A673 (cell line): Measurements from ENCODE around the gene PRKCB. TPM values are rescaled to one million over a fixed set of nuclear protein-coding genes. Genes with fewer than 3 reads are reported as not detected.

ENCODE experiments used
- BruUV-seq: library from RNA; stranded (reverse); fragments of 400-500 nt; replicated peaks from 2 replicates; lab custom pipeline; 2021; lab: Mats Ljungman, UMichigan
- CTCF ChIA-PET: fragments of 300-600 bp; sonication (Branson Sonifier 250); formaldehyde crosslinking; loops from one replicate; lab custom pipeline; 2022; ENCODE audit warnings: antibody characterized with exemption; lab: Charles Lee
- POLR2A ChIA-PET: fragments of 300-600 bp; sonication (Branson Sonifier 250); formaldehyde crosslinking; loops from one replicate; lab custom pipeline; 2022; ENCODE audit warnings: antibody characterized with exemption; ENCODE audit not compliant: low non-redundant PET; lab: Charles Lee
- DNase-seq: peaks from one replicate; pipeline ENCODE4 v3.0.0-alpha.2; 2015; ENCODE audit warnings: low spot score
- H3K27ac ChIP-seq: fragments of 200-600 bp; sonication (generic); 2 replicates; pipeline ENCODE4 v1.5.1; 2016; ENCODE audit warnings: mixed run types, low read depth, mild to moderate bottlenecking, mixed read lengths, antibody characterized with exemption, low read length; ENCODE audit not compliant: poor library complexity, severe bottlenecking
- H3K27me3 ChIP-seq: fragments of 200-600 bp; sonication (generic); replicated peaks from 2 replicates; pipeline ENCODE4 v1.6.1; 2017; ENCODE audit warnings: mixed run types, low read depth, mild to moderate bottlenecking, mixed read lengths, antibody characterized with exemption, low read length; ENCODE audit not compliant: insufficient read depth, poor library complexity
- H3K36me3 ChIP-seq: fragments of 200-600 bp; sonication (generic); 2 replicates; pipeline ENCODE4 v1.6.1; 2016; ENCODE audit warnings: mixed run types, mild to moderate bottlenecking, mixed read lengths, antibody characterized with exemption, low read length; ENCODE audit not compliant: insufficient read depth, poor library complexity, severe bottlenecking
- H3K4me1 ChIP-seq: fragments of 200-600 bp; sonication (generic); 2 replicates; pipeline ENCODE4 v1.6.1; 2017; ENCODE audit warnings: mixed run types, mild to moderate bottlenecking, mixed read lengths, antibody characterized with exemption, low read length; ENCODE audit not compliant: insufficient read depth, poor library complexity, severe bottlenecking
- H3K4me3 ChIP-seq: fragments of 200-600 bp; sonication (generic); 2 replicates; pipeline ENCODE4 v1.5.1; 2016; ENCODE audit warnings: low read depth, mixed run types, mild to moderate bottlenecking, mixed read lengths, low read length; ENCODE audit not compliant: poor library complexity, severe bottlenecking
- H3K9me3 ChIP-seq: fragments of 200-600 bp; sonication (generic); 2 replicates; pipeline ENCODE4 v1.6.1; 2016; ENCODE audit warnings: mixed run types, low read depth, mild to moderate bottlenecking, mixed read lengths, antibody characterized with exemption, low read length; ENCODE audit not compliant: poor library complexity, severe bottlenecking
- EZH2 ChIP-seq: fragments of 200-600 bp; sonication (generic); IDR thresholded peaks from 2 replicates; pipeline ENCODE4 v1.6.1; 2017; ENCODE audit warnings: borderline replicate concordance, low read depth, mild to moderate bottlenecking, mixed read lengths, antibody characterized with exemption, low read length; ENCODE audit not compliant: poor library complexity, severe bottlenecking
- intact Hi-C: fragments of 100-400 bp; cut with micrococcal nuclease; formaldehyde crosslinking; loops from one replicate; pipeline ENCODE4 v1.10.0; 2022; ENCODE audit not compliant: unreplicated experiment
- total RNA-seq: library from RNA; stranded (reverse); gene quantifications from 2 replicates; pipeline ENCODE4 v1.2.3, GENCODE V29; 2021
- TF ChIP-seq, protein P1 (sequence below): fragments of 300-800, 200-600 bp; sonication (generic); conservative IDR thresholded peaks from 2 replicates; pipeline ENCODE4 v1.5.1; 2017; ENCODE audit warnings: low read depth, mild to moderate bottlenecking, antibody characterized with exemption, low read length, moderate library complexity, mixed read lengths

PRKCB gene
- total RNA-seq, 1 experiment from 2014 or later, result 171 TPM

DNA sequence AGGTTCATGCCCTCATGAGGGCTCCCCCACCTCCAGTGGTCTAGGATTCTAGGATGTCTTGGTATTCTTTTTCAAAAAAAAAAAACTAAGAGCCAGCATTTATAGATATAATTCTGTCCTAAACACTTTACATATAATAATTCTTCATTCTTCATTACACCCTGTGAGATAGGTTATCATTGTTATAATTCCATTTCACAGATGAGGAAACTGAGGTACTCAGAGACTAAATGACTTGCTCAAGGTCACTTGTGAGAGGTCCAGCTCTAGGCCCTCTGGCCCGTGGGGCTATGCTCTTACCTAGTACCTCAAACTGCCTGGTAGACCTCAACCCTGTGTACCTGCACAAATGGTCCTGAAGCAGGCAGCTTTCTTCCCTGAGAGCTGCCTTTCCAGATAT lies 172.2 kb downstream of the PRKCB start:
- H3K27me3 ChIP-seq, result no peaks in the 10 kb centered on the region
- no peak overlapping the region for H3K4me3 ChIP-seq
- ChIA-PET POLR2A (no interaction called here), CTCF (no interaction called here)
- TF ChIP-seq, protein P1, sequence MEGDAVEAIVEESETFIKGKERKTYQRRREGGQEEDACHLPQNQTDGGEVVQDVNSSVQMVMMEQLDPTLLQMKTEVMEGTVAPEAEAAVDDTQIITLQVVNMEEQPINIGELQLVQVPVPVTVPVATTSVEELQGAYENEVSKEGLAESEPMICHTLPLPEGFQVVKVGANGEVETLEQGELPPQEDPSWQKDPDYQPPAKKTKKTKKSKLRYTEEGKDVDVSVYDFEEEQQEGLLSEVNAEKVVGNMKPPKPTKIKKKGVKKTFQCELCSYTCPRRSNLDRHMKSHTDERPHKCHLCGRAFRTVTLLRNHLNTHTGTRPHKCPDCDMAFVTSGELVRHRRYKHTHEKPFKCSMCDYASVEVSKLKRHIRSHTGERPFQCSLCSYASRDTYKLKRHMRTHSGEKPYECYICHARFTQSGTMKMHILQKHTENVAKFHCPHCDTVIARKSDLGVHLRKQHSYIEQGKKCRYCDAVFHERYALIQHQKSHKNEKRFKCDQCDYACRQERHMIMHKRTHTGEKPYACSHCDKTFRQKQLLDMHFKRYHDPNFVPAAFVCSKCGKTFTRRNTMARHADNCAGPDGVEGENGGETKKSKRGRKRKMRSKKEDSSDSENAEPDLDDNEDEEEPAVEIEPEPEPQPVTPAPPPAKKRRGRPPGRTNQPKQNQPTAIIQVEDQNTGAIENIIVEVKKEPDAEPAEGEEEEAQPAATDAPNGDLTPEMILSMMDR, result no peak
- no peak for TF ChIP-seq EZH2
- no TSS peak for BruUV-seq
- H3K27ac ChIP-seq, result peak overlapping the region; percentile 22
- H3K9me3 ChIP-seq, result no peaks in the 10 kb centered on the region
- H3K36me3 ChIP-seq, result peaks cover 10% of the 10 kb centered on the region
- peaks cover 33% of the 10 kb centered on the region for H3K4me1 ChIP-seq
- intact Hi-C loops, result no loop called here
- no peak for DNase-seq

DNA sequence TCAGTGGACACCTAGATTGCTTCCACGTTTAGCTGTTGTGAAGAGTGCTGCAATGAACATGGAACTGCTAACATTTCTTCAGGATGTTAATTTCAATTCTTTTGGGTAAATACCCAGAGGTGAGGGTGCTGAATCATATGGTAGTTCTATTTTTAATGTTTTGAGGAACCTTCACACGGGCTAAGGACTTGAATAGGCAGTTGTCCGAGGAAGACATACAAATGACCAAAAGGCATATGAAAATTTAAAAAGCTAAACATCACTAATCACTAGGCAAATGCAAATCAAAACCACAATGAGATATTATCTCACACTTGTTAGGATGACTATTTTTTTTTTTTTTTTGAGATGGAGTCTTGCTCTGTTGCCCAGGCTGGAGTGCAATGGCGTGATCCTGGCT lies 173.3 kb downstream of the PRKCB start:
- no peak for TF ChIP-seq EZH2
- TF ChIP-seq, protein P1, result no peak
- H3K4me3 ChIP-seq, result no peak overlapping the region
- H3K27me3 ChIP-seq, result no peaks in the 10 kb centered on the region
- H3K27ac ChIP-seq, result peak overlapping the region; percentile 22
- ChIA-PET POLR2A (no interaction called here), CTCF (interaction anchor here (0.7 kb wide), 1 partner anchor 198 kb away, joined by 4 read pairs; no protein-coding TSS in a partner anchor)
- H3K4me1 ChIP-seq, result peaks cover 44% of the 10 kb centered on the region
- peaks cover 10% of the 10 kb centered on the region for H3K36me3 ChIP-seq
- no peak for DNase-seq
- no TSS peak for BruUV-seq
- H3K9me3 ChIP-seq, result no peaks in the 10 kb centered on the region
- intact Hi-C loops, result loop anchor here (1.0 kb wide), 1 partner anchor 132 kb away; no protein-coding TSS in a partner anchor

DNA sequence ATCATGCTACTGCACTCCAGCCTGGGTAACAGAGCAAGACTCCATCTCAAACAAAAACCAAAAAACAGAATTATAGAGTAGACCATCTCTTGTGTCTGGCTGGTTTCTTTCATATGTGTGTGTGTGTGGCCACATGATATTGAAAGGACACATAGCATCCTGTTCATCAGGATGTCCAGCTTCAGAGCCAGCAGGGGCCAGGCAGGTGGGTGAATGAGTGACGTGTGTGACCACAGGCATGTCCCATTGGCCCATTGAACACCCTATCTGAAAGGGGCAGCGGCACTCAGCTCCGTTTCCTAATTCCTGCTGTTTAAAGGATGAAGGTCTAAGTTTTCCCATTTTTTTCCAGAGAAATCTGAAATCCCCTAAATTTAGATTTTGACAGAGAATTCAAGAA lies 174.2 kb downstream of the PRKCB start:
- TF ChIP-seq EZH2, result no peak
- DNase-seq, result no peak
- no peaks in the 10 kb centered on the region for H3K9me3 ChIP-seq
- peak overlapping the region; percentile 50 for H3K27ac ChIP-seq
- H3K36me3 ChIP-seq, result peaks cover 10% of the 10 kb centered on the region
- POLR2A ChIA-PET, result no interaction called here
- BruUV-seq, result TSS peak; percentile 83
- H3K4me1 ChIP-seq, result peaks cover 53% of the 10 kb centered on the region
- CTCF ChIA-PET, result interaction anchor here (0.5 to 2.5 kb wide), 24 partner anchors 8 to 1911 kb away, joined by 3 to 43 read pairs (median 4); partner anchors contain the start of gene CACNG3
- H3K4me3 ChIP-seq, result no peak overlapping the region
- no peaks in the 10 kb centered on the region for H3K27me3 ChIP-seq
- intact Hi-C loops, result loop anchor here (1.0 to 5.0 kb wide), 4 partner anchors 58 to 209 kb away; no protein-coding TSS in a partner anchor
